ENCODE data around the gene ZSCAN10.
A peak's percentile ranks its signal among the peaks of the same experiment; 100 is the strongest.

Gene ZSCAN10

GRCh38 chr16:3129137-3130131 lies 30.3 kb upstream of the ZSCAN10 start:
- peak overlapping the region; percentile 76 for H2AFZ ChIP-seq
- no peaks in the 10 kb centered on the region for H3K27me3 ChIP-seq (ENCODE audit: control insufficient read depth, insufficient read depth, low read length)
- TF ChIP-seq CTCF (IDR thresholded peaks at IDR 0.05) = peak; percentile 95
- peak overlapping the region; percentile 23 for H3K4me3 ChIP-seq (ENCODE audit: low read depth, low read length)
- H3K36me3 ChIP-seq (ENCODE audit: control insufficient read depth, insufficient read depth, low read length) = no peaks in the 10 kb centered on the region
- H3K9me3 ChIP-seq (ENCODE audit: control insufficient read depth, low read length) = no peaks in the 10 kb centered on the region
- peak overlapping the region; percentile 36 for H3K4me2 ChIP-seq (ENCODE audit: low read length)
- H3K4me1 ChIP-seq = peaks cover 16% of the 10 kb centered on the region
- no peak overlapping the region for H3K9ac ChIP-seq
- peaks cover 17% of the 10 kb centered on the region for H3K79me2 ChIP-seq
- peak overlapping the region; percentile 80 for H3K27ac ChIP-seq

- Histone ChIP-seq H3K27ac (no peak overlapping the region), H3K4me1 (peaks cover 16% of the 10 kb centered on the region), H3K36me3 (ENCODE audit: control insufficient read depth, insufficient read depth, low read length) (no peaks in the 10 kb centered on the region), H3K79me2 (peaks cover 6% of the 10 kb centered on the region), H3K9ac (no peak overlapping the region), H3K9me3 (ENCODE audit: control insufficient read depth, low read length) (no peaks in the 10 kb centered on the region), H3K27me3 (ENCODE audit: control insufficient read depth, insufficient read depth, low read length) (no peaks in the 10 kb centered on the region), H2AFZ (no peak overlapping the region), H3K4me3 (ENCODE audit: low read depth, low read length) (no peak overlapping the region), H3K4me2 (ENCODE audit: low read length) (no peak overlapping the region)
- no peak for TF ChIP-seq CTCF (IDR thresholded peaks at IDR 0.05)
These were observed 28.7 kb upstream of the ZSCAN10 start for GRCh38 chr16:3127745-3128144.

GRCh38 chr16:3123986-3124886 lies 25.1 kb upstream of the ZSCAN10 start:
- TF ChIP-seq CTCF (IDR thresholded peaks at IDR 0.05) = peak; percentile 19
- H3K4me3 ChIP-seq (ENCODE audit: low read depth, low read length) = peak overlapping the region; percentile 77
- H3K9me3 ChIP-seq (ENCODE audit: control insufficient read depth, low read length) = no peaks in the 10 kb centered on the region
- peak overlapping the region; percentile 0 for H3K9ac ChIP-seq
- no peaks in the 10 kb centered on the region for H3K27me3 ChIP-seq (ENCODE audit: control insufficient read depth, insufficient read depth, low read length)
- H2AFZ ChIP-seq = peak overlapping the region; percentile 94
- no peaks in the 10 kb centered on the region for H3K36me3 ChIP-seq (ENCODE audit: control insufficient read depth, insufficient read depth, low read length)
- peak overlapping the region; percentile 75 for H3K27ac ChIP-seq
- H3K79me2 ChIP-seq = no peaks in the 10 kb centered on the region
- H3K4me2 ChIP-seq (ENCODE audit: low read length) = peak overlapping the region; percentile 98
- peaks cover 11% of the 10 kb centered on the region for H3K4me1 ChIP-seq

GRCh38 chr16:3122926-3123570 lies 24.0 kb upstream of the ZSCAN10 start:
- Histone ChIP-seq H3K79me2 (no peaks in the 10 kb centered on the region), H3K27ac (no peak overlapping the region), H3K4me3 (ENCODE audit: low read depth, low read length) (no peak overlapping the region), H3K9ac (no peak overlapping the region), H3K9me3 (ENCODE audit: control insufficient read depth, low read length) (no peaks in the 10 kb centered on the region), H3K4me1 (peaks cover 3% of the 10 kb centered on the region), H3K4me2 (ENCODE audit: low read length) (no peak overlapping the region), H2AFZ (no peak overlapping the region), H3K27me3 (ENCODE audit: control insufficient read depth, insufficient read depth, low read length) (no peaks in the 10 kb centered on the region), H3K36me3 (ENCODE audit: control insufficient read depth, insufficient read depth, low read length) (no peaks in the 10 kb centered on the region)
- no peak for TF ChIP-seq CTCF (IDR thresholded peaks at IDR 0.05)

All from parathyroid adenoma (tissue), 2 donors.